Bone marrow (tissue), 2 donors: Measurements from ENCODE around the gene FANCE.
"Not testable (repeated sequence)": the region's sequence is repeated elsewhere in the genome, so short reads cannot be mapped to it uniquely, and the experiment has no call there.

Experiments used
- DNase-seq, 2 donors: peaks; one replicate each; lab custom pipeline; 2025; lab: John Stamatoyannopoulos, UW

Gene FANCE

DNA sequence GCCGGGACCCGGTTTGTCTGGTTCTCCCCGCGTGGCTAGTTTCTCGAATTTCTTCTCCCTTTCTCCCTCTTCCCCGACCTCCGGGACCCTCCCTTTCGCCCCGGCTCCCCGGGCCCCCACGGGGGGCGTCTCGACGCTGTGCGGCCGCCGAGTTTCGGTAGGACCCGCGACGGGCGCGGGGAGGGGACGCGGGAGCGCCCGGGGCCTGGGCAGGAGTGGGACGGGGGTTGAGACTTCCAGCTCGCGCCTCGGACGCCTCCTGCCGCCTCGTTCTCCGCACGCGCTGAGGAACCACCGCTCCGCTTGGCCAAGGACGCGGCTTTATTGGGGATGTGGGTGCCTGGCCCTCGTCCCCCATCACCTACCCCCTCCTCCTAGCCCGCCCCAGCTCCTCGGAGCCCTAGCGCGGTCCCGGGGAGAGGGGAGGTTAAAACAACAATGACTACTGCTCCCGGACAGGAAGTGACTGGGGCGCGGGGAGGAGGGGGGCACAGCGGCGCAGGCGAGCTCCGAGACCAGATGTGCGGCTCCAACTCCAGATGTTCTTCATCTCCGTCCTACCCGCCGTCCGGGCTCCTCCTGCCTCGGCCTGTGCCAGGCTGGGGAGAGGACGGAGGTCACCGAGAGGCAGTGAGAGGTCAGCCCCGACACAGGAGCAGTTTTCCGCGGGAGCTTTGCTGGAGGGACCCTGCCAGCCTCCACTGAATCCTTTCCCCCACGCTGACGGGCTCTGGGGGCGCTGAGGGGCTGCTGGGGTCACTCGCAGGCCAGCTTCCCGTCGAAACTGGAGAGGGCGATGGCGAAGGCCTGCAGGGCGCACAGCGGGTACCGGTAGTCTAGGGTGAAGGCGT lies 45.7 kb downstream of the FANCE start:
- no peak for DNase-seq

GRCh38 chr6:35498422-35499067 lies 46.4 kb downstream of the FANCE start:
- DNase-seq: no peak

DNA sequence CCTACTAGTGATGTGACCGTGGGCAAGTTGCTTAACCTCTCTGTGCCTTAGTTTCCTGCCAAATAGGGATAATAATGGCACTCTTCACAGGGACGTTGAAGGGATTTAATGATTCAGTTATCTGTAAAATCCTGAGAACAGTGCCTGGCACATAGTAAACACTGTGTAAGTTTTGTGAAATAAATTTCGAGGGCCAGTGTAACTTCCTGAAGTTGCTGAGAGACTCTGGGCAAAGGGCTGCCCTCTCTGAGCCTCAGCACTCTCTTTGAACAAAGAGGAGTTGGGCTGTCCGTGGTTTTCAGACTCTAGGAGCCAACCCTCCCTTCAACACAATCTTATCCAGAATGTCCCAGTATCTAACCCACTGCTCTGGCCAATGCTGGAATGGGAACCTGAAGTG lies 47.2 kb downstream of the FANCE start:
- no peak for DNase-seq

DNA sequence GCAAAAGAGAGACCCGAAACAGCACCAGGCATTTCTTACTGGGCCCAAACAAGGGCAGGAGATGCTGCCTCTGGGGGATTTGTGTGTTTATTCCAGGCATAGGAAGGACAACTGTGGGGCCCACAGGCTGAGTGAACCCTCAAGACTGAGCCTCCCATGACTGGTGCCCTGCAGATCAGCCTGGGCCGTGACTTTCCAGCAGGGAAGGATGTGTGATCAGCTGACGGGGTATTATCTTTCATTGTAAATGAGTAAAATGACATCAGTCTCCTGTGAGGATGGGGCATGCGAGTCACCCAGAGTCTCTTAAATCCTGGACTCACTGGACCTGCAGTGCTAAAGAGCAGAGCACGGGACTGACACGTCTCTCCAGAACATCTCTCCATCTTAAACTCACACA lies 48.6 kb downstream of the FANCE start:
- DNase-seq: no peak

GRCh38 chr6:35501784-35502183 lies 49.6 kb downstream of the FANCE start:
- DNase-seq: no peak

DNA sequence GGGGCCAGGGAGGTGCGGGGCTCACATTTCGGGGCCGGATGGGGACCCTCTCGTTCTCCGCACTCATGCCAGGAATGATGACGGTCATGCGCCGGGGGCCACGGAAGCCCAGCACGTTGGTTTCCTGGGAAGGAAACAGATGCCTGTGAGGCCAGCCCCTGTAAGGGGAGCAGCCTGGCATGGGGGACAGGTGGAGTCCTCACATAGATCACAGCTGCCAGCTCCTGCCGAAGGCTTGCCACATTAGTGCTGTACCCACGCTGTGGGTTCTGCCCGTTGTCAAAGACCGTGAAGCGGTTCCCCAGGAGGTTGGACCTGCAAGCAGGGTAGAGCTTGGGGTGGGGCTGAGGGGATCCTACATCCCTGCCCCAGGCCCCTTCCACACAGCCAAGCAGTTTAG lies 51.4 kb downstream of the FANCE start:
- DNase-seq: no peak

GRCh38 chr6:35505999-35506412 lies 53.9 kb downstream of the FANCE start:
- no peak for DNase-seq

DNA sequence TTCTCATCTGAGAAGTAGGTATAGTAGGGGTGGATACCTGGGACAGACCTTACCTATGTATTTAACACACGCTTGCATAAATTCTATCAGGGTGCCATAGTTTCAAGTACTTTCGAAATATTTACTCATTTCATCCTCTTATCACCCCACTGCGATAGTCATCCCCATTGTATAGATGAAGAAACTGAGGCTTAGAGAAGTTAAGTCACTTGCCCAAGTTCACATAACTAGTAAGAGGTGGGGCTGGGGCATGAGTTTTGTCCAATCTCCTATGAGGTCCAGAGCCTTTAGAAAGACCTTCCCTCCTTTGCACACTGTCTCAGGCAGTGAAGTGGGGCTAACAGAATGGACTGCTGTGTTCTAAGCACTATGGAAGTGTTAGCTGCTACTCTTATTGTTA lies 54.4 kb downstream of the FANCE start:
- no peak for DNase-seq

- DNase-seq: no peak
Observed at GRCh38 chr6:35507221-35507620, 55.1 kb downstream of the FANCE start.

GRCh38 chr6:35508027-35508426 lies 55.9 kb downstream of the FANCE start:
- no peak for DNase-seq

DNA sequence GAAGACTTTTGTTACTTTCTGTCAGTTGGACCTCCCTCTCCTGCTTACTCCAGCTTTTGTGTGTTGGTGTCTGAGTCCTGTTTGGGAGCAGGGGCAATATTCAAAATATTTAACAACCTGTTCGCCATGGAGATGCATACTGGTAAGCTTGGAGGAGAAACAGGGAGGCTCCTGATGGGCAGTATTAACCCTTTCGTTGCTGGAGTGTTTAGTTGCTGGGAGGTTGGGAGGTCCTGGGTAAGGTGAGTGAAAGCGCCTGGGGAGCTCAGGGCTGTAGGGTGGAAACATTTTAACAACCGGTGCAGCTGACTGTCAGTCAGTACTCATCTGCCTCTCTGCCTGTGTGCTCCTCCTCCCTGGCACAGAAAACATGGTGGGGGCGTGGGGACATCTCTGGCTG lies 56.4 kb downstream of the FANCE start:
- no peak for DNase-seq

- no peak for DNase-seq
Observed at GRCh38 chr6:35510916-35511561, 58.9 kb downstream of the FANCE start.

- no peak for DNase-seq
Observed at GRCh38 chr6:35511562-35511941, 59.4 kb downstream of the FANCE start.

DNA sequence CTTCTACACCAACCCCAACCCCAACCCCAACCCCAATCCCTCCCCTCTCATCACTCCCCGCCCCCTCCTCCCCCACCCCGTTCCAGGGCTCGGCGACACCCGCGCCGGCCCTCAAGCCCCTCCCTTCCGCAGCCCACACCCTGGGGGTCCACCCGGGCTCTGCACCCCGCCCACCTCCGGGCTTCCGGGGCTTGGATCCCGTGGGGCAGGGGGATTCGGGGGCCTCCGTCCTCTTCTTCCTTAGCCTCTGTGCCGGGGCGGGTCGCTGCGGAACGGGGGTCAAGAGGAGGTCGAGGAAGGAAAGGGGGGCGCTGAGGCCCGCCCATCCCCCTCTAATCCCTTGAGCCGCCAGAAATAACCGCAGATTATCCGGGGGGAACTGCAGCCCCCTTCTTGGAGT lies 59.9 kb downstream of the FANCE start:
- DNase-seq: no peak

DNA sequence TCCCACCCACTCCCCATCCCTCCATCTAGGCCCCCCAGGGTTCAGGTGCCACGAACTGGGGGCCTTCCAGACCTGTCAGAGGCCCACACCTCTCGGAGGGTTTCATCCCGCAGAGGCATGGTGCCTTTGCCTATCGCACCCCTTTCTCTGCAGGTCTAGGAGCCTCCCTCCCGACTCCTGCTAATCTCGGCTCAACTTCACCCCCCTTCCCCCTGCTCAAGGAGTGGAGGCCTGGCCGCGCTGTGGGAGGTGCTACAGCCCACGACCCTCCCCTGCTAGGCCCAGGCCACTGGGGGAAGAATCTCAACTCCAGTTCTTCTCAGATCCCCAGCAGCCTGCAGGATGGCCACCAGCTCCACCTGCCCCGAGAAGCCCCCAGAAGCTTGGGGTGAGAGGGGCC lies 60.6 kb downstream of the FANCE start, which contains the start of gene TULP1:
Gene TULP1, minus strand, starts transcription at position 157 of the 400 bp plus-strand sequence. Its CDS starts 38 bp downstream, at position 119.
- DNase-seq: no peak

DNA sequence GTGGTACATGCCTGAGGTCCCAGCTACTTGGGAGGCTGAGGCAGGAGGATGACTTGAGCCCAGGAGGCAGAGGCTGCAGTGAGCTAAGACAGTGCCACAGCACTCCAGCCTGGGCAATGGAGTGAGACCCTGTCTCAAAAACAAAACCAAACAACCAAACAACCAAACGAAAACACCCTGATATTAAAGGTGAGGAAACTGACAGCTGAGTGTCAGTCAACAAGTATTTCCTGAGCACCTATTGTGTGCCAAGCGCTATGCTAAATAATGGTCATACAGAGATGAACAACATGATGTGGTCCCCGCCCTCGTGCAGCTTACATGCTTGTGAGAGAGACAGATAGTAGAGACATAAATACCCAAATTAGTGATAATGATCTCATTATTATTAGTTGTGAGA lies 62.4 kb downstream of the FANCE start:
- no peak for DNase-seq

- not testable (repeated sequence) for DNase-seq
Observed at GRCh38 chr6:35515939-35516338, 63.8 kb downstream of the FANCE start.
